GM21576 (cell line): ENCODE measurements around the gene ZNF441.
"Not testable (repeated sequence)": the region's sequence is repeated elsewhere in the genome, so short reads cannot be mapped to it uniquely, and the experiment has no call there.

Experiments
- ATAC-seq: cut with Tn5 transposase; IDR thresholded peaks from one replicate; pipeline ENCODE4 v1.9.1; 2021; ENCODE audit warnings: mild to moderate bottlenecking, moderate library complexity; ENCODE audit not compliant: unreplicated experiment

ZNF441 gene

GRCh38 chr19:11776669-11777068 lies 9.9 kb downstream of the ZNF441 start:
- not testable (repeated sequence) for ATAC-seq

- ATAC-seq: no peak
Measured at GRCh38 chr19:11780431-11781020, 13.7 kb downstream of the ZNF441 start.

DNA sequence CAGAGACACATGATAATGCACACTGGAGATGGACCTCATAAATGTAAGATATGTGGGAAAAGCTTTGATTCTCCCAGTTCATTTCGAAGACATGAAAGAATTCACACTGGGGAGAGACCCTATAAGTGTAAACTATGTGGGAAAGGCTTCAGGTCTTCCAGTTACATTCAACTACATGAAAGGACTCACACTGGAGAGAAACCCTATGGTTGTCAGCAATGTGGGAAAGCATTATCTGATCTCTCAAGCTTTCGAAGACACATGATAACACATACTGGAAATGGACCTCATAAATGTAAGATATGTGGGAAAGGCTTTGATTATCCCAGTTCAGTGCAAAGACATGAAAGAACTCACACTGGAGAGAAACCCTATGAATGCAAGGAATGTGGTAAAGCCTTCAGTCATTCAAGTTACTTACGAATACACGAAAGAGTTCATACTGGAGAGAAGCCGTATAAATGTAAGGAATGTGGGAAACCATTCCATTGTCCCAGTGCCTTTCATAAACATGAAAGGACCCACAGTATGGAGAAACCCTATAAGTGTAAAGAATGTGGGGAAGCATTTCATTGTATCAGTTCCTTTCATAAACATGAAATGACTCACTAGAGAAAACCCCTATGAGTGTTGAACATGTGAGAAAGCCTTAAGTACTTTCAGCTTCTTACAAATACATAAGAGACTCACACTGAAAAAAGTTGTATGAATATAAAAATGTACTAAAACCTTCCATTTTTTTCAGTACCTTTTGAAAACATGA lies 14.7 kb downstream of the ZNF441 start:
- ATAC-seq: no peak

DNA sequence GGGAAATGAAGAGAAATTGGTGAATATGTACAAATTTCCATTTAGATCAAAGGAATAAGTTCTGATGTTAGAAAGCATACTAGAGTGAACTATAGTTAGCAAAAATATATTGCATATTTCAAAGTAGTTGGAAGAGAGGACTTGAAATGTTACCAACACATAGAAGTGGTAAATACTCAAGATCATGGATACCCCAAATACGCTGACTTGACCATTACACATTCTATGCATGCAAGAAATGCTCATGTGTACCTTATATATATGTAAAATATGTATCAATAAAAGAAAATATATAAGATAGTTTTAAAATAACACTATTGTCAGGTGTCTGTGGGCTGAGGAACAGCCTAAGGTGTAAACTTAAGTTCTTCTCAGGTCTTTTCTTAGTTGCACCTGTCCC lies 17.0 kb downstream of the ZNF441 start:
- ATAC-seq: no peak

- no peak for ATAC-seq
Measured at GRCh38 chr19:11784356-11784755, 17.6 kb downstream of the ZNF441 start.

- ATAC-seq: no peak
Measured at GRCh38 chr19:11787536-11787935, 20.7 kb downstream of the ZNF441 start.

- no peak for ATAC-seq
Measured at GRCh38 chr19:11792942-11793341, 26.1 kb downstream of the ZNF441 start.

DNA sequence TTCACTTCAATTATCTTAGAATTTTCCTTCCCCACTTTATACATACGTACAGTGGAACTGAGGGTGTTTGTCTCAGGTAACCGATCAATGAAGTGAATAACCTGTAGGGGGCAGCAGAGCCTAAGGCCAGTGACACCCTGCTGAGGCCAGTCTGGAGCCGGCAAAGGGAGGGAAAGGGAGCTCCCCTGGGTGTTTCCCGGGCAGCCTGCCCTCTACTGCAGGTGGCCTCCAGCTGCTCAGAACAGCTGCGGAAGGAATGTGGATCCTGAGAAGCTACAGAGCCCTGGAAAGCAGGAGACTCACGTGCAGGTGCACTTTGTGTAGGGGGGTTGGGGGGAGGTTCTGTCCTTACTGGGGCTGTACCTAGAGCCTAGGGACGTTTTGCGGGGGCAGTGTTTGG lies 30.7 kb downstream of the ZNF441 start:
- ATAC-seq: peak; percentile 58

GRCh38 chr19:11798391-11799330 lies 31.9 kb downstream of the ZNF441 start, which contains the start of gene ZNF491:
TSS of gene ZNF491 (plus strand) at chr19:11798523. CDS start at chr19:11805954, 7,431 bp downstream.
- peak; percentile 93 for ATAC-seq

- no peak for ATAC-seq
Measured at GRCh38 chr19:11806354-11807098, 39.7 kb downstream of the ZNF441 start.

DNA sequence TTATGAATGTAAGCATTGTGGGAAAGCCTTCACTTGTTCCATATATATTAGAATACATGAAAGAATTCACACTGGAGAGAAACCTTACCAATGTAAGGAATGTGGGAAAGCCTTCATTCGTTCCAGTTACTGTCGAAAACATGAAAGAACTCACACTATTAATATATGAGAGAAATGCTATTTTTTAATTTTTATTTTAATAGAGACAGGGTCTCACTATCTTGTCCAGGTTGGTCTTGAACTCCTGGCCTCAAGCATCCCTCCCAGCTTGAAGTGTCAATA lies 40.2 kb downstream of the ZNF441 start:
- ATAC-seq: no peak

- ATAC-seq: peak; percentile 15
Measured at GRCh38 chr19:11813703-11814028, 46.9 kb downstream of the ZNF441 start.

GRCh38 chr19:11814029-11814699 lies 47.4 kb downstream of the ZNF441 start, which contains the start of gene ZNF440:
TSS of gene ZNF440 (plus strand) at chr19:11814273. CDS start at chr19:11814448, 175 bp downstream.
- peak; percentile 97 for ATAC-seq

DNA sequence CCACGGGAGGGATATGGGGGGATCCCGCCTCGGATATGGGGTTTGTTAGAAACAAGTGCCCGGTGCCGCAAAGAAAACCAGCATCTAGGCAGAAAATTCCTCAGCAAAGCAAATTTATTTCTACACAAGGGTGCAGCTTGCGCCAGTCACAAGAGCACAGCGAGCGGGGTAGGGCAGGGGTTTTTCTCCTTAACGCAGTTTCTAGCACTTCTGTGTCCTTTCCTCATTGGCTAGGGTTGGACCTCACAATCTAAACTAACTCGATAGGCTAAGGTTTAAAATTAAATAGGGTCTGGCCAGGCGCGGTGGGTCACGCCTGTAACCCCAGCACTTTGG lies 47.9 kb downstream of the ZNF441 start:
- ATAC-seq: no peak

DNA sequence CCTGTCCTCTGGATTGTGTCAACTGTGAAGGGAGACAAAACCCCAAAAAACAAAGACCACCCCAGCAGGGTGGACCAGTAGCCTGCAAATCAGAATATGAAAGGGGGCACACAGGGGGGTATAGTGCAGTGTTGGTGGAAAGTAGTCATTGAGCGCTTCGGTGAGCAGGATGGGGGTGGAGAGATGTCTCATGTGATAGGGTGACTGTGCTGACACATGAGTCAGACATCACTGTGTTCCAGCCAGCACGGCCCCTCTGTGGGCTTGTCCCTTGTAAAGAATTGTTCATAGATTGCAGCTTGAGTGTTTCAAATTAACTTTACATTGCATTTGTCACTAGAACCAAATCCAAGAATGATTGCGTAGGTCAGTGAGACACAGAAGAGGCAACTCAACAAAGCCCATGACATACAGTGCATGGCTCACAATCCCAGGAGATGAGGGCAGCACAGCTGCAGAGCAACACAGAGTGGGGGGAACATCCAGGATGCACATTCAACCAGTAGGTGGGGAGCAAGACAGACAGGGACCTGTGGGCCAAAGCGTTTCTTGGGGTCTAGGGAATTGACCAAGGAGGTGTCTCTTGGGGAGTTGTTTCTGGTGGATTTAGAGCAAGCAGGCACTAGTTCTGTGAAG lies 54.8 kb downstream of the ZNF441 start:
- ATAC-seq: no peak

GRCh38 chr19:11828957-11829876 lies 62.4 kb downstream of the ZNF441 start:
- not testable (repeated sequence) for ATAC-seq

DNA sequence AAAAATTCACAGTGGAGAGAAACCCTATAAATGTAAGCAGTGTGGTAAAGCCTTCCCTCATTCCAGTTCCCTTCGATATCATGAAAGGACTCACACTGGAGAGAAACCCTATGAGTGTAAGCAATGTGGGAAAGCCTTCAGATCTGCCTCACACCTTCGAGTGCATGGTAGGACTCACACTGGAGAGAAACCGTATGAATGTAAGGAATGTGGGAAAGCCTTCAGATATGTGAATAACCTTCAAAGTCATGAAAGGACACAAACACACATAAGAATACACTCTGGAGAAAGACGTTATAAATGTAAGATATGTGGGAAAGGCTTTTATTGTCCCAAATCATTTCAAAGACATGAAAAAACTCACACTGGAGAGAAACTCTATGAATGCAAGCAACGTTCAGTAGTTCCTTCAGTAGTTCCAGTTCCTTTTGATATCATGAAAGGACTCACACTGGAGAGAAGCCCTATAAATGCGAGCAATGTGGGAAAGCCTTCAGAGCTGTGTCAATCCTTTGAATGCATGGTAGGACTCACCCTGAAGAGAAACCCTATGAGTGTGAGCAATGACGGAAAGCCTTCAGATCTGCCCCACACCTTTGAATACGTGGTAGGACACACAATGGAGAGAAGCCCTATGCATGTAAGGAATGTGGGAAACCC lies 65.6 kb downstream of the ZNF441 start:
- no peak for ATAC-seq

GRCh38 chr19:11833541-11833940 lies 66.7 kb downstream of the ZNF441 start:
- no peak for ATAC-seq
